CD4-positive, alpha-beta T cell treated with Interleukin-12 subunit alpha and Interleukin-12 subunit beta, for 1 hour (primary cell): ENCODE measurements around the gene FAM163A.
"Not testable (repeated sequence)": the region's sequence is repeated elsewhere in the genome, so short reads cannot be mapped to it uniquely, and the experiment has no call there.

ENCODE experiments used
- DNase-seq: peaks from one replicate; pipeline ENCODE4 v3.0.0-alpha.2; 2020

The FAM163A gene

GRCh38 chr1:179817789-179818188 is 74.7 kb downstream of the FAM163A start:
- DNase-seq, result no peak

DNA sequence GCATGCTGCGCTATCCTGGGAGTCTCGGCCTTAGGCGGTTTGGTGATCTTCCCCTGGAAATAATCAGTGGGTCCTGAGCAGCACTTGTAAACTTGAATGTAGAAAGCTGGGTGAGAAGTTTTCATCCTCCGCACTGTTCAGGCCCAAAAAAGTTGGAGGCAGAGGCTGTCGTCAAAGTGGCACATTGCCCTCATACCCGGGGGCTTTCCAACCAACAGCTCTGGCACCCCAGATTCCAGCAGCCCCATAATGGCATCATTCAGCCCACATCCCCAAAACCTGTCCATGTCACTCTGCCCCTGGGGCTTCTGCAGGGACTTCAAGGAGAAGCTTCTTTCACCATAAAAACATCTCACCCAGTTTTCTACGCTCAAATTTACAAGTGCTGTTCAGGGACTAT is 75.2 kb downstream of the FAM163A start:
- no peak for DNase-seq

- DNase-seq, result no peak
Measured at GRCh38 chr1:179818743-179819173, 75.7 kb downstream of the FAM163A start.

GRCh38 chr1:179820226-179820970 is 77.3 kb downstream of the FAM163A start:
- DNase-seq, result no peak

- DNase-seq, result no peak
Measured at GRCh38 chr1:179821524-179821923, 78.4 kb downstream of the FAM163A start.

DNA sequence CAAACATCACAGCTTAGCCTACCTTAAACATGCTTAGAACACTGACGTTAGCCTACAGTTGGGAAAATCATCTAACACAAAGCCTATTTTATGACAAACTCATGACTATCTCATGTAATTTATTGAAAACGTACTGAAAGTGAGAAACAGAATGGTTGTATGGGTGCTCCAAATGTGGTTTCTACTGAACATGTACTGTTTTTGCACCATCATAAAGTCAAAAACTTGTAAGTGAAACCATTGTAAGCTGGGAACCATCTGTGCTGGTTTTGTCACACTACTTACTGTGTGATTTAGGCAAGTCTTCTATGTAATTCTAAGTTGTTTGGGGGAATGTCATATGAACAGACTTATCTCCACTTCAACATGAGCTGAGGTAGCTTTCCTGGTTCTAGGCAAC is 79.0 kb downstream of the FAM163A start:
- DNase-seq, result no peak

DNA sequence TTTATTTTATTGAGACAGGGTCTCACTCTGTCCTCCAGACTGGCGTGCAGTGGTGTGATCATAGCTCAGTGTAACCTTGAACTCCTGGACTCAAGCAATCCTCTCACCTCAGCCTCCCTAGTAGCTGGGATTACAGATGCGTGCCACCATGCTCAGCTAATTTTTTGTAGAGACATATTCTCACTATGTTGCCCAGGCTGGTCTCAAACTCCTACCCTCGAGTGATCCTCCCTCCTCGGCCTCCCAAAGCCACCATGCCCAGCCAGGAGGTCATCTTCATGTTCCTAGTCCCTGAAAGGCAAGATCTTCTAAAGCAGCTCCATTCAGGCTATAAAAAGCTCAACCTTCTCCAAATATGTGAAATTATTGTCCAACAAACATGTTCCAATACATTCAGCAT is 80.6 kb downstream of the FAM163A start:
- DNase-seq, result no peak

- DNase-seq, result no peak
Measured at GRCh38 chr1:179824265-179824664, 81.2 kb downstream of the FAM163A start.

DNA sequence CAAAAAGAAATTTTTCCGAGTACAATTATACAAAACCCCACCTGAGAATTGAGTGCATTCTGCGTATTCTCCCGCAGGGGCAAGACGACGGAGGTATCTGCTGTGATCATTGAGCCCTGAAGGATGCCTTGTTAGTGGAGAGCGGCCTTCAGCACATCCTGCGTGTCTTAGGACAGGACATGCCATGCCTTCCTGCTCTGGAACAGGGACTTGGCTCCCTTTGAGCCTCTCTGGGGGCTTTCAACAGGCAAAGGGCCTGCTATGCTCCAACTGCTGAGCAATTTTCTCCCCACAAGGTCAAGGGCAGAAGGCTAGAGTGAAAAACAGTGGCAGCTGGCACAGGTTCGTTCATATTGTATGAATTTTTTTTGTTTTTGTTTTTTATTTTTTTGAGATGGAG is 82.1 kb downstream of the FAM163A start:
- DNase-seq, result no peak

GRCh38 chr1:179825798-179826460 is 82.8 kb downstream of the FAM163A start:
- DNase-seq, result no peak

GRCh38 chr1:179826626-179827280 is 83.7 kb downstream of the FAM163A start:
- DNase-seq, result no peak

- no peak for DNase-seq
Measured at GRCh38 chr1:179828554-179829110, 85.5 kb downstream of the FAM163A start.

- DNase-seq, result no peak
Measured at GRCh38 chr1:179831225-179831624, 88.1 kb downstream of the FAM163A start.

DNA sequence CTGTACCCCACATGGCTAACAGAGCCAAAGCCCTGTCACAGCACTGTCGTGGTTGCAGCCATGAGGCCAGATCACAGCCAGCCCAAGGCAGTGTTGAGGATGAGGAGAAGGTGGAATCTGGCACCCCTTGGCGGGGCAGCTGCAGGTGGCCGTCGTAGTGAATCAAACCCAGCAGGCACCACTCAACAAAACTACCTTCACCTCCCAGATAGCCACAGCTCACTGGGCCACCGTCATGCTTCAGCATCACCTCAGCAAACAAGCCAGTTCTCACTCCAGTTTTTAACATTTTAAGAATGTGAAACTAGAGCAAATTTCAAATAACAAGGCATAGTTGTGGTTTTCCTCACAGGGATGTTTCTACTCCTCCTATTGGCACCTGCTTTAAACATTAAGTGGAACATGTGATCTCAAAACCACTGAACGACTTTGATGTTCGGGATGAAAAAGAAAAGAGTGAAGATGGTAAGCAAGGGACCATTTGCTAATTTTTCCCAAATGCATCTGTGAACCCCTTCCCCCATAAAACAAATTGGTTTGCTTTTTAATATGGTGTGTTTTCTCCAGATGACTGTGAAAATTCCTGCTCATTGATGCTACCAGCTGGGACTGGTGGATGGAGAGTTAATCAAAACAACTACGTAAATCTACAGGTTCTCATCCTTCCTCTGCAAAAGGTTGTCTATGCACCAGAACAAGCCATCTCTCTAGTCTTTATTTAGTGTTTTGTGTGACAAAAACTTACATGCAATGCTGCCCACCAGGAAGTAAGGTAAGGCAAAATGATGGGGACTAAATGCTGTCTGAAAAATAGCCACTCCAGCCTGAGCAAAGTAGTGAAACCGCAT is 89.0 kb downstream of the FAM163A start:
- peak; percentile 20 for DNase-seq

GRCh38 chr1:179836686-179837445 is 93.8 kb downstream of the FAM163A start:
- DNase-seq, result not testable (repeated sequence)

DNA sequence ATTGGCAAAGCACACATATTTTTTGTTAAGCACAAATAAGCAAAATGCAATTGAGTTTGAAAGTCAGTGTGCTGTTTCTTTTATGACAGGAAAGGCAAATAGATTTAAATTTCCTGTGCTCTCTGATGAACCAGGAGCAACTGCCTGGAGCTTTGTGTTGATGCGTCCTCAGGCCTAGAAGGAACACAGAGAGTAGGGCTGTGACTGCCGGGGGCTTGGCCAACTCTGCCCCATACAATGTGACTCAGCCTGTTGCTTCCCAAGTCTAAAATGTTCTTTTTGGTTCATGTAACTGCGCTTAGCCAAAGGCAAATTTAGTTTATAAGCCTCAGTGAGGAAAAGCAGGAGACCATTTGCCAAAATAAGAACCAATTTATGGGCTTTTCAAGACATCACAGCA is 97.0 kb downstream of the FAM163A start:
- no peak for DNase-seq

GRCh38 chr1:179848233-179848632 is 105.1 kb downstream of the FAM163A start:
- DNase-seq, result no peak

- no peak for DNase-seq
Measured at GRCh38 chr1:179853102-179853501, 110.0 kb downstream of the FAM163A start.

DNA sequence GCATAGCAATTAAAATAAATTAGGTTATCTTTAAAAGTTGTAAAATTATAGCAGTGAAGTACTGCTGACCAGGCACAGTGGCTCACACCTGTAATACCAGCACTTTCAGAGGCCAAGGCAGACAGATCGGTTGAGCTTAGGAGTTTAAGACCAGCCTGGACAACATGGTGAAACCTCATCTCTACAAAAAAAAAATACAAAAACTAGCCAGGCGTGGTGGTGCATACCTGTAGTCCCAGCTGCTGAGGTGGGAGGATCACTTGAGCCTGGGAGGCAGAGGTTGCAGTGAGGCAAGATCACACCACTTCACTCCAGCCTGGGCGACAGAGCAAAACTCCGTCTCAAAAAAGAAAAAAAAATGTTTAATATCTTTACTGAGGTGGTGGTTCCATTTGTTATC is 112.7 kb downstream of the FAM163A start:
- DNase-seq, result not testable (repeated sequence)

- no peak for DNase-seq
Measured at GRCh38 chr1:179856296-179856695, 113.2 kb downstream of the FAM163A start.

DNA sequence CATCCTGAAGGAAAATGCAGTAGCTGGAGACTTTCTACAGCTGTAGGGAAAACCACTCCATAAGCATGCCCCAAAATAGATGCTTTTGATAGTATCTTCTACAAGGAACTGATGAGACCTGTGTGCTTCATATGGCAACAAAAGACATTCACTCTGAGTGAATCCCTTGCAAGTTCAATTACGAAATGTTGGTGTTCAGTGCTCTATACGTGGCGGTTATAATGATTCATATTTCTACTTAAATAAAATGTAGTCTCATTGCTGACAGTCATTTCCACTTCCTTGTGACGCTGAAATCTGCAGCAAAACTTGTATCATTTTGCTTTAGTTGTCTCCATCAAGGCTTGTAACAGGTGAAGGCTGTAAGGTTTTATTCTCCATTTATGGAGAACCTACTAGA is 113.9 kb downstream of the FAM163A start:
- DNase-seq, result no peak

GRCh38 chr1:179860652-179861051 is 117.6 kb downstream of the FAM163A start:
- no peak for DNase-seq
